ENCODE results near the gene ADCY4. TPM values are rescaled to one million over a fixed set of nuclear protein-coding genes. Genes with fewer than 3 reads are reported as not detected.
A peak's percentile ranks its signal among the peaks of the same experiment; 100 is the strongest.

The ADCY4 gene
- total RNA-seq, 4 donors from 2014 or later: 13.3 to 40.5 (median 22.6) TPM

- no CpG with 5 or more reads among the region's 32 CpGs for WGBS, 2 donors (ENCODE audit: low coverage in 1 of 2)
- Histone ChIP-seq H3K9me3 (no peaks in the 10 kb centered on the region), H3K36me3 (peaks cover 0 to 35% of the 10 kb centered on the region in 2 donors), H3K4me3 (no peak overlapping the region), H3K27me3 (no peaks in the 10 kb centered on the region), H3K27ac (peak overlapping the region in 3 of 4 donors; percentile 95 to 99 (median 97)), H3K4me1 (peaks cover 0 to 78% (median 16%) of the 10 kb centered on the region in 3 donors)
- no peak for ATAC-seq
- no peak for TF ChIP-seq CTCF (IDR thresholded peaks at IDR 0.05)
Observed at GRCh38 chr14:24369907-24370687, 35.2 kb upstream of the ADCY4 start.

- 65% methylated on average over 7 of the region's 20 CpGs; no CpG with 5 or more reads in 1 of the 2 donors for WGBS, 2 donors (ENCODE audit: low coverage in 1 of 2)
- H3K4me3 ChIP-seq: peak overlapping the region in 1 of 2 donors; percentile 85
- H3K27ac ChIP-seq: peak overlapping the region; percentile 95 to 99 (median 97)
- H3K4me1 ChIP-seq: peaks cover 0 to 82% (median 19%) of the 10 kb centered on the region in 3 donors
- no peaks in the 10 kb centered on the region for H3K9me3 ChIP-seq
- H3K36me3 ChIP-seq: peaks cover 0 to 29% of the 10 kb centered on the region in 2 donors
- no peak for TF ChIP-seq POLR2AphosphoS5 (IDR thresholded peaks at IDR 0.05)
- no peak for TF ChIP-seq POLR2A (IDR thresholded peaks at IDR 0.05)
- TF ChIP-seq CTCF (IDR thresholded peaks at IDR 0.05): no peak
- no peak for TF ChIP-seq EP300 (IDR thresholded peaks at IDR 0.05)
- ATAC-seq: no peak
- H3K27me3 ChIP-seq: no peaks in the 10 kb centered on the region
Observed at GRCh38 chr14:24369463-24369862, 34.6 kb upstream of the ADCY4 start.

DNA sequence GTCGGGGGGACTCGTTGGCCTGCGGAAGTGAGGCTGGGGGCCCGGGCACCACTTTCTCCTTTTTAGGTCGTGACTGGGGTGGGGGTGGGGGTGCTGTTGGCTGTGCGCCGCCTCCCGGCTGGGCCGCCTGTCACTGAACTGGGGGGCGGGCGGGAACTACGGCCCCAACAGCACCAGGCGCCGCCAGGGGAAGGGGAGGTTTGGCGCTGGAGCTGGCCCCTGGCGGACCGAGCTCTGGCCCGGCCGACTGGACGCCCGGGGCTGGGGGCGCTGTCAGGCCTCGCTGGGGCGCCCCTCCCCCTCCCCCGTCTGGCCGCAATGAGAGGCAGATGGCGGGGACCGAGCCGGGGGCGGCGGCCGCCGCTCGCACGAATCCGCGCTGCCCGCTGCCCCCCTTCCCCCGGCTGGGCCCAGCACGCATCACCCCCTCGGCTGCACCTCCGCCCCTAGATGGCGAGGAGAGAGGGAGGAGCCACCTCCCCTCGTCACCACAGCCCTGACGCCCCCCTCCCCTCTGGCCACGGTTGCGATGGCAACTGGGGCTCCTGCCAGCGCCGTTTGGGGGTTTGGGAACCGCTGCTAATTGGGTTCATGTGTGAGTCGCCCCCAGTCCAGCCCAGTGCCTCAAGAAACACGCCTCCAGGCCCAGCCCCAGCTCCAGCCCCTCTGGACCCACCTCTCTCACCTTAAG is 33.8 kb upstream of the ADCY4 start:
- Histone ChIP-seq H3K36me3 (peaks cover 0 to 21% of the 10 kb centered on the region in 2 donors), H3K9me3 (no peaks in the 10 kb centered on the region), H3K4me3 (peak overlapping the region; percentile 85 to 87), H3K27me3 (no peaks in the 10 kb centered on the region), H3K4me1 (peaks cover 0 to 82% (median 19%) of the 10 kb centered on the region in 3 donors), H3K27ac (peak overlapping the region; percentile 95 to 99 (median 97))
- TF ChIP-seq CTCF (IDR thresholded peaks at IDR 0.05) (peak in 1 of 4 experiments; percentile 34), EP300 (IDR thresholded peaks at IDR 0.05) (no peak), POLR2AphosphoS5 (IDR thresholded peaks at IDR 0.05) (peak; percentile 8), POLR2A (IDR thresholded peaks at IDR 0.05) (peak; percentile 27 to 46)
- ATAC-seq: no peak
- WGBS, 2 donors (ENCODE audit: low coverage in 1 of 2): 7% methylated on average over 5 of the region's 52 CpGs; no CpG with 5 or more reads in 1 of the 2 donors

GRCh38 chr14:24368212-24368561 is 33.3 kb upstream of the ADCY4 start:
- no peak for ATAC-seq
- Histone ChIP-seq H3K27ac (peak overlapping the region; percentile 95 to 99 (median 97)), H3K27me3 (no peaks in the 10 kb centered on the region), H3K9me3 (no peaks in the 10 kb centered on the region), H3K36me3 (peaks cover 0 to 16% of the 10 kb centered on the region in 2 donors), H3K4me3 (peak overlapping the region; percentile 85 to 87), H3K4me1 (peaks cover 0 to 82% (median 19%) of the 10 kb centered on the region in 3 donors)
- TF ChIP-seq CTCF (IDR thresholded peaks at IDR 0.05) (no peak), POLR2A (IDR thresholded peaks at IDR 0.05) (peak in 1 of 2 donors; percentile 13), EP300 (IDR thresholded peaks at IDR 0.05) (no peak), POLR2AphosphoS5 (IDR thresholded peaks at IDR 0.05) (no peak)
- 0 to 5% methylated on average over 4 to 10 of the region's 15 CpGs for WGBS, 2 donors (ENCODE audit: low coverage in 1 of 2)

Data from gastroesophageal sphincter (tissue), 4 donors.